HG03108 (cell line): ENCODE measurements around the gene VMP1.
"Not testable (repeated sequence)": the region's sequence is repeated elsewhere in the genome, so short reads cannot be mapped to it uniquely, and the experiment has no call there.

Experiments
- ATAC-seq: cut with Tn5 transposase; IDR thresholded peaks from one replicate; pipeline ENCODE4 v1.9.1; 2021; ENCODE audit warnings: moderate library complexity; ENCODE audit not compliant: unreplicated experiment

Gene VMP1

GRCh38 chr17:59838052-59838916 lies 130.8 kb downstream of the VMP1 start:
- no peak for ATAC-seq

GRCh38 chr17:59839651-59840328 lies 132.3 kb downstream of the VMP1 start:
- no peak for ATAC-seq

DNA sequence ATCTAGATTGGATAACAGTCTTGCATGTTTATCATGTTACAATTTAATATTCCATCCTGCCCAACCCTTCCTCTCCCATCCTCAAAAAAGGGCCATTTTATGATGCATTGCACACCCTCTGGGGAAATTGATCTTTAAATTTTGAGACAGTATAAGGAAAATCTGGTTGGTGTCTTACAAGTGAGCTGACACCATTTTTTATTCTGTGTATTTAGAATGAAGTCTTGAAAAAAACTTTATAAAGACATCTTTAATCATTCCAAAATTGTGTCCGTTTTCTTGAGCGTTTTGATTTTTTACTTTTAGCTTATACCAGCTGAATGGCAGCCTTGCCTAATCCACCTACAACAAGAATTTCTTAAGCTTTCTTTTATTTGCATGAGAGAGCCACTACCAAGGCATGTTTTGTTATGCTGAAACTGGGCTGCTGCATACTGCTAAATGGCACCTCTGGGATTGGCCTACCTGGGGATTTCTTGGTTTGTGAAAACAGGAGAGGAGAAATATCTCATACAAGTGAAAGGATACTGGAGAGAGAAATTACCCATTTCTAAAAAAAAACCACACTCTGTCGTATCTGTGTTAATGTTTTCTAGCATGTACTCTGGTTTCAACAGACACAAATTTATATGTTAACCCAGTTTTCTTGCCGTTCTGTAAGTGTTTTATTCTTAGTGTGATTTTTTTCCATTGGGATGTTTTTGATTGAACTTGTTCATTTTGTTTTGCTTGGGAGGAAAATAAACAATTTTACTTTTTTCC lies 133.1 kb downstream of the VMP1 start:
- no peak for ATAC-seq

DNA sequence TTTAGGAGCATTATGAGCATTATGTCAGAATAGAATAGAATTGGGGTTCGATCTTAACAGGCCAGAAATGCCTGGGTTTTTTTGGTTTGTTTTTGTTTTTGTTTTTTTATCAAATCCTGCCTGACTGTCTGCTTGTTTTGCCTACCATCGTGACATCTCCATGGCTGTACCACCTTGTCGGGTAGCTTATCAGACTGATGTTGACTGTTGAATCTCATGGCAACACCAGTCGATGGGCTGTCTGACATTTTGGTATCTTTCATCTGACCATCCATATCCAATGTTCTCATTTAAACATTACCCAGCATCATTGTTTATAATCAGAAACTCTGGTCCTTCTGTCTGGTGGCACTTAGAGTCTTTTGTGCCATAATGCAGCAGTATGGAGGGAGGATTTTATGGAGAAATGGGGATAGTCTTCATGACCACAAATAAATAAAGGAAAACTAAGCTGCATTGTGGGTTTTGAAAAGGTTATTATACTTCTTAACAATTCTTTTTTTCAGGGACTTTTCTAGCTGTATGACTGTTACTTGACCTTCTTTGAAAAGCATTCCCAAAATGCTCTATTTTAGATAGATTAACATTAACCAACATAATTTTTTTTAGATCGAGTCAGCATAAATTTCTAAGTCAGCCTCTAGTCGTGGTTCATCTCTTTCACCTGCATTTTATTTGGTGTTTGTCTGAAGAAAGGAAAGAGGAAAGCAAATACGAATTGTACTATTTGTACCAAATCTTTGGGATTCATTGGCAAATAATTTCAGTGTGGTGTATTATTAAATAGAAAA lies 133.8 kb downstream of the VMP1 start:
- ATAC-seq, result not testable (repeated sequence)

DNA sequence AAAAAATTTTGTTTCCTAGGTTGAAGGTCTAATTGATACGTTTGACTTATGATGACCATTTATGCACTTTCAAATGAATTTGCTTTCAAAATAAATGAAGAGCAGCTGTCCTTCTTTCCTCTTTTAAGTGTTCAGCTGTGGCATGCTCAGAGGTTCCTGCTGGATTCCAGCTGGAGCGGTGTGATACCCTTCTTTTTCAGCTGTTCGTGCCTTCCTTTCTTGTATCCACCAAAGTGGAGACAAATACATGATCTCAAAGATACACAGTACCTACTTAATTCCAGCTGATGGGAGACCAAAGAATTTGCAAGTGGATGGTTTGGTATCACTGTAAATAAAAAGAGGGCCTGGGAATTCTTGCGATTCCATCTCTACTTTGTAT lies 134.4 kb downstream of the VMP1 start:
- not testable (repeated sequence) for ATAC-seq

GRCh38 chr17:59842901-59843652 lies 135.6 kb downstream of the VMP1 start:
- ATAC-seq, result no peak

- no peak for ATAC-seq
Observed at GRCh38 chr17:59844884-59845594, 137.6 kb downstream of the VMP1 start.

GRCh38 chr17:59845595-59846393 lies 138.3 kb downstream of the VMP1 start:
- ATAC-seq, result peak; percentile 24

GRCh38 chr17:59846394-59847165 lies 139.1 kb downstream of the VMP1 start:
- ATAC-seq, result peak; percentile 46

- no peak for ATAC-seq
Observed at GRCh38 chr17:59848385-59848668, 140.9 kb downstream of the VMP1 start.

GRCh38 chr17:59848778-59849177 lies 141.3 kb downstream of the VMP1 start:
- peak; percentile 35 for ATAC-seq

DNA sequence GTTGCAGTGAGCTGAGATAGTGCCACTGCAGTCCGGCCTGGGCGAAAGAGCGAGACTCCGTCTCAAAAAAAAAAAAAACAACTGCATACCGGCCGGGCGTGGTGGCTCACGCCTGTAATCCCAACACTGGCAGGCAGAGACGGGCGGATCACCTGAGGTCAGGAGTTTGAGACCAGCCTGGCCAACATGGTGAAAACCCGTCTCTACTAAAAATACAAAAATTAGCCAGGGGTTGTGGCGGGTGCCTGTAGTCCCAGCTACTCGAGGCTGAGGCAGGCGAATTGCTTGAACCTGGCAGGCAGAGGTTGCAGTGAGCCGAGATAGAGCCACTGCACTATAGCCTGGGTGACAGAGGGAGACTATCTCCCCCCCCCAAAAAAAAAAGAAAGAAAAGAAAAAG lies 142.9 kb downstream of the VMP1 start:
- ATAC-seq, result not testable (repeated sequence)

GRCh38 chr17:59851439-59852375 lies 144.3 kb downstream of the VMP1 start:
- ATAC-seq, result no peak

GRCh38 chr17:59852847-59853167 lies 145.4 kb downstream of the VMP1 start:
- ATAC-seq, result not testable (repeated sequence)

GRCh38 chr17:59853168-59853918 lies 145.9 kb downstream of the VMP1 start:
- no peak for ATAC-seq
